Vagina (tissue), 2 donors: ENCODE data around the gene ANGPTL8. TPM values are rescaled to one million over a fixed set of nuclear protein-coding genes. Genes with fewer than 3 reads are reported as not detected.
A peak's percentile ranks its signal among the peaks of the same experiment; 100 is the strongest.

ENCODE experiments used
- DNase-seq, 2 donors: peaks; one replicate each; pipeline ENCODE4 v3.0.0-alpha.2; 2017; ENCODE audit errors: extremely low spot score in 2 of 2
- H3K27ac ChIP-seq: fragments of 200-600 bp; sonication (generic); one replicate; pipeline ENCODE4 v1.5.1; 2019
- H3K27me3 ChIP-seq: fragments of 200-600 bp; sonication (generic); one replicate; pipeline ENCODE4 v1.5.1; 2019
- H3K36me3 ChIP-seq, 2 donors: fragments of 200-600 bp; sonication (generic); one replicate each; pipeline ENCODE4 v1.5.1; 2017 to 2019
- H3K4me1 ChIP-seq: fragments of 200-600 bp; sonication (generic); one replicate; pipeline ENCODE4 v1.5.1; 2019
- H3K4me3 ChIP-seq, 2 donors: fragments of 200-600 bp; sonication (generic); 1 replicate in 1 of 2; 2 replicates in 1 of 2; pipeline ENCODE4 v1.5.1; 2016 to 2019
- H3K9me3 ChIP-seq: fragments of 200-600 bp; sonication (generic); one replicate; pipeline ENCODE4 v1.5.1; 2019
- POLR2A ChIP-seq, 2 donors: fragments of 450-650 bp; IDR thresholded peaks; one replicate each; pipeline ENCODE4 v1.6.1; 2017; ENCODE audit warnings: antibody characterized with exemption in 2 of 2, mild to moderate bottlenecking in 2 of 2, moderate library complexity in 2 of 2
- POLR2AphosphoS5 ChIP-seq, 2 donors: sonication (generic); formaldehyde crosslinking; IDR thresholded peaks; one replicate each; pipeline ENCODE4 v1.9.0; 2017; ENCODE audit warnings: antibody characterized with exemption in 2 of 2, mild to moderate bottlenecking in 2 of 2, low read depth in 1 of 2; ENCODE audit not compliant: insufficient read depth in 1 of 2
- intact Hi-C: fragments of 100-400 bp; cut with DNase I; formaldehyde crosslinking; loops from one replicate; pipeline ENCODE4 v1.15.1; 2023
- total RNA-seq: library from RNA; depleted of rRNA; stranded (reverse); fragments of >200 nt; gene quantifications from one replicate; pipeline ENCODE4 v1.2.3, GENCODE V29; 2016
- TF ChIP-seq, protein P1 (sequence below), 3 experiments: fragments of 450-650 bp in 2 of 3; fragments of 200-600 bp in 1 of 3; sonication (generic) in 1 of 3; IDR thresholded peaks; one replicate each; pipeline ENCODE4 v1.5.1; 2017 to 2019; ENCODE audit warnings: antibody characterized with exemption in 3 of 3, mild to moderate bottlenecking in 2 of 3, moderate library complexity in 2 of 3

Gene ANGPTL8
- total RNA-seq, 1 donor from 2014 or later: not detected

DNA sequence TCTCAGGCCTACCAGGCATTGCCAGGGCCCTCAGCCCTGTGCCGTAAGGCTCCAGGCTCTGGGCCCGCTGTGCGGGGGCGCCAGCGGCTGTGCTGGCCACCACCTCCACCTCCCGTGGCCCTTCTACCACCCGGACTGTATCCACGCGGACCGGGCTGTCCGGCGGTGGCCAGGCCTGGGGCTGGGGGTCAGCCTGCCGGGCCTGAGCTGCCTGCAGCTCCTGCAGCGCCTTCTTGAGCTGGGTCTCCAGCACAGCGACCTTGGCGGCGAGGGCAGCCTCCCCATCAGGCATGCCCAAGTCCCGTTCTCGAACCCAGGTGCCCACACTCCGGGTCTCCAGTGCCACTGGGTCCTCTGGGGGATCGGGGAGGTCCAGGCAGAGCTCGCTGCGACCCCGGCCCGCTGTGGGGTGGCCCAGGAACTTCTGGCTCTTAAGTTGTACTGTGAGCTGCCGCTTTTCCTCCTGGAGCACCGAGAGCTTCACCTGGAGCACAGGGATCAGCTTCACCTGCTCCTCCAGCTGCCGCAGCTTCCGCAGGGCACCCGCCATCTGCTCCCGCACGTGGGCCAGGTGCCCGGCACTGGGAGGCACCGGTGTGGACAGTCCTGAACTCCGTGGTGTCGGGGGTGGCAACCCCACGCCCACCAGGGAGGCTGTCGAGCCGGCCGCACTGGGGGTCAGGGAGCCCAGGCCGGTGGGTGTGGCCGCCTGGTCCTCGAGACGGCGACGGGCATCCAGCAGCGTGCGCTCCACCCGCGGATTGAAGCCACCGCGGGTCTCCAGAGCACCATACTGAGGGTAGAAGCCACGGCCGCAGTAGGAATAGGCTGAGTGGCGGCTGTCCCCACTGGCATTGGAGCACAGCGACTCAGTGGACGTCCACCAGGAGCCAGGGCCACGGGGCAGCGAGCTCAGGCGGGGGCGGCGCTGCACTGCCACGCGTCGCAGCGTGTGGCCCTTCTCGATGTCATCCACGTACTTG is 46.2 kb upstream of the ANGPTL8 start:
- H3K36me3 ChIP-seq: peaks cover 0 to 24% of the 10 kb centered on the region in 2 donors

DNA sequence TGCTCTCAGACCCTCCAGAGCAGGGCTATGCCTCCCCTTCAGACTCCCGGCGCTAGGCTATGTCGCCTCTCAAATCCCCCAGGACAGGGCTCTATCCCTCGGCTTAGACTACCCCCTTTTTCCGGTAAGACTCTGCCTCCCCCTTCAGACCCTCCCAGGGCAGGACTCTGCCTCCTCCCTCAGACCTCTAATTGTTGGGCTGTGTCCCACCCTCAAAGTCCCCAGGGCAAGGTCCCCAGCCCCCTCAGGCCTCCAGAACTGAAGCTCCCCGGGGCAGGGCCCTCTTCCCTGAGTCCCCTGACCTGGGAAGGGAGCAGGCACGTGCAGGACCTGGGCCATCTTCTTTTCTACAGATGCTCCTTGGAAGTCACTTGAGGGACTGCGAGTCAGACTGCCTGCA is 45.2 kb upstream of the ANGPTL8 start:
- no peaks in the 10 kb centered on the region for H3K27me3 ChIP-seq
- H3K36me3 ChIP-seq: peaks cover 0 to 24% of the 10 kb centered on the region in 2 donors

More for the DNA sequence above, 46.2 kb upstream of the ANGPTL8 start:
- TF ChIP-seq, protein P1, sequence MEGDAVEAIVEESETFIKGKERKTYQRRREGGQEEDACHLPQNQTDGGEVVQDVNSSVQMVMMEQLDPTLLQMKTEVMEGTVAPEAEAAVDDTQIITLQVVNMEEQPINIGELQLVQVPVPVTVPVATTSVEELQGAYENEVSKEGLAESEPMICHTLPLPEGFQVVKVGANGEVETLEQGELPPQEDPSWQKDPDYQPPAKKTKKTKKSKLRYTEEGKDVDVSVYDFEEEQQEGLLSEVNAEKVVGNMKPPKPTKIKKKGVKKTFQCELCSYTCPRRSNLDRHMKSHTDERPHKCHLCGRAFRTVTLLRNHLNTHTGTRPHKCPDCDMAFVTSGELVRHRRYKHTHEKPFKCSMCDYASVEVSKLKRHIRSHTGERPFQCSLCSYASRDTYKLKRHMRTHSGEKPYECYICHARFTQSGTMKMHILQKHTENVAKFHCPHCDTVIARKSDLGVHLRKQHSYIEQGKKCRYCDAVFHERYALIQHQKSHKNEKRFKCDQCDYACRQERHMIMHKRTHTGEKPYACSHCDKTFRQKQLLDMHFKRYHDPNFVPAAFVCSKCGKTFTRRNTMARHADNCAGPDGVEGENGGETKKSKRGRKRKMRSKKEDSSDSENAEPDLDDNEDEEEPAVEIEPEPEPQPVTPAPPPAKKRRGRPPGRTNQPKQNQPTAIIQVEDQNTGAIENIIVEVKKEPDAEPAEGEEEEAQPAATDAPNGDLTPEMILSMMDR (IDR thresholded peaks at IDR 0.05): no peak
- TF ChIP-seq POLR2AphosphoS5 (IDR thresholded peaks at IDR 0.05; ENCODE audit: insufficient read depth in 1 of 2, low read depth in 1 of 2) (peak in 1 of 2 donors; percentile 15), POLR2A (IDR thresholded peaks at IDR 0.05) (no peak)
- Histone ChIP-seq H3K4me3 (peak overlapping the region; percentile 68 to 75), H3K27ac (peak overlapping the region; percentile 91), H3K4me1 (peaks cover 80% of the 10 kb centered on the region), H3K27me3 (no peaks in the 10 kb centered on the region), H3K9me3 (no peaks in the 10 kb centered on the region)
- no peak for DNase-seq
- intact Hi-C loops: loop anchor here (5.0 kb wide), 1 partner anchor 36 kb away; the partner anchor contains the start of gene SPC24

DNA sequence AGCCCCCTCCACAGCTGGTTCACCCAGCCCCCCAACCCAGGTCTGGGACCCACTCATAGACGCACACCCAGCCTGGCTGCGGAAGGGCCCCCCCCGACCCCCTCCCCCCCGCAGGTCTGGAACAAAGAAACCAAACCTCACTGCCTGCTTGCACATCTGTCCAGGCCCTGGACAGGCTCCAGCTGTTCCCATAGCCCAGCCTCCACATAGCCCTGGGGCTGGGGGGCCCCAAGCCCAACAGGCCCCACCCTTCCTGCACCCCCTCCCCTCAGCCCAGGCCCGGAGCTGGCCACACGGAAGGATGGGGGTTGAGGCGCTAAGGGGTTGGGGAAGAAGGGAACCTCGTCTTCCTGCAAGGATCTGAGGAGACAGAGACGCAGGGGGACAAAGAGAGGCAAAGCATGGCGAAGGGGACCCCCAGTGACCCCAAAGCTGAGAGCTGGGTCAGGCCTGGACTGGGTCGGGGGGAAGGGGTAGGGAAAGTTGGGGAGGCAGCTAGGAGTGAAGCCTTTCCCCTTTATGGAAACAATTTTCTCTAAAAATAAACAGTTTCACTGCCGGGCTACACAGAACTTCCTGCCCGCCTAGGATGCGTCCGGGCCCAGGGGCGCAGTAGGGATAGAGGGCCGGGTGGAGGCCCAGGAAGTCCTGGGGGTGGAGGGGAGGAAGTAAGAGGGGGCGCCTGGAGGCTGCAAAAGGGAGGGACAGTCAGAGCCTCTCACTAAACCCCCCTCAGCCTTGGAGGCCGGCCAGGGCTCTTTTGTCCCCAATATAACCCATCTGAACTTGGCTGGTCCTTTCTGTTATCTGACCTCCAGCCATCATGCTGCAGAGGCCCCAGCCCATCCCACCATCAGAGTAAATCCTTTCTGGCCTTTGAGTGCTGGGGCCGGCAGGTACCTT is 44.5 kb upstream of the ANGPTL8 start:
- peaks cover 0 to 24% of the 10 kb centered on the region in 2 donors for H3K36me3 ChIP-seq

More for the DNA sequence above, 45.2 kb upstream of the ANGPTL8 start:
- peak overlapping the region; percentile 91 for H3K27ac ChIP-seq
- intact Hi-C loops: loop anchor here (5.0 kb wide), 1 partner anchor 37 kb away; the partner anchor contains the start of gene SPC24
- peak overlapping the region; percentile 68 to 75 for H3K4me3 ChIP-seq
- no peaks in the 10 kb centered on the region for H3K9me3 ChIP-seq
- no peak for DNase-seq
- TF ChIP-seq POLR2A (IDR thresholded peaks at IDR 0.05) (no peak), POLR2AphosphoS5 (IDR thresholded peaks at IDR 0.05; ENCODE audit: insufficient read depth in 1 of 2, low read depth in 1 of 2) (no peak)
- TF ChIP-seq, protein P1 (IDR thresholded peaks at IDR 0.05): no peak
- peaks cover 80% of the 10 kb centered on the region for H3K4me1 ChIP-seq

DNA sequence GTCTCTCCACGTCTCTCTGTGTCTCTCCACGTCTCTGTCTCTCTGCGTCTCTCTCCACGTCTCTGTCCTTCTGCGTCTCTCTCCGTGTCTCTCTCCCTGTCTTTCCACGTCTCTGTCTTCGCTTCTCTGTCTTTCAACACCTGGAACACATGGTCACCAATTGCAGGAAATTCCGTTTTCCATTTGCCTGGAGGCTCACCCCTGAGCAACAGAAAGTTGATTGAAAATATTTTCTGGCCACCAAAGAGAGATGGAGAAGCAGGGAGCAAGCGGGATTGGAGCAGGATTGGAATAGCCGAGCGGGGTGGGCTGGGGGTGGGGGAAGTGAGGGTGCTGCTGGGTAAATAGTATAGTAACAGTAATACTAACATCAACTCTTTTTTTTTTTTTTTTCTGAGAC is 43.7 kb upstream of the ANGPTL8 start:
- TF ChIP-seq POLR2A (IDR thresholded peaks at IDR 0.05) (no peak), POLR2AphosphoS5 (IDR thresholded peaks at IDR 0.05; ENCODE audit: insufficient read depth in 1 of 2, low read depth in 1 of 2) (no peak)
- TF ChIP-seq, protein P1 (IDR thresholded peaks at IDR 0.05): no peak
- Histone ChIP-seq H3K9me3 (no peaks in the 10 kb centered on the region), H3K27ac (peak overlapping the region; percentile 91), H3K4me1 (peaks cover 69% of the 10 kb centered on the region), H3K4me3 (peak overlapping the region; percentile 68 to 75), H3K36me3 (peaks cover 0 to 24% of the 10 kb centered on the region in 2 donors), H3K27me3 (no peaks in the 10 kb centered on the region)
- intact Hi-C loops: no loop called here
- DNase-seq: no peak

More for the DNA sequence above, 44.5 kb upstream of the ANGPTL8 start:
- Histone ChIP-seq H3K27ac (peak overlapping the region; percentile 91), H3K27me3 (no peaks in the 10 kb centered on the region), H3K4me1 (peaks cover 77% of the 10 kb centered on the region), H3K9me3 (no peaks in the 10 kb centered on the region), H3K4me3 (peak overlapping the region; percentile 68 to 75)
- no peak for DNase-seq
- TF ChIP-seq, protein P1 (IDR thresholded peaks at IDR 0.05): no peak
- peak in 1 of 2 donors; percentile 15 for TF ChIP-seq POLR2AphosphoS5 (IDR thresholded peaks at IDR 0.05; ENCODE audit: insufficient read depth in 1 of 2, low read depth in 1 of 2)
- no peak for TF ChIP-seq POLR2A (IDR thresholded peaks at IDR 0.05)
- intact Hi-C loops: loop anchor here (5.0 kb wide), 1 partner anchor 38 kb away; the partner anchor contains the start of gene SPC24
